Ovary (tissue), 3 donors: ENCODE data around the gene SCTR.

ENCODE experiments used
- EP300 ChIP-seq: sonication (generic); formaldehyde crosslinking; IDR thresholded peaks from one replicate; pipeline ENCODE4 v1.6.1; 2017; ENCODE audit warnings: antibody characterized with exemption
- TF ChIP-seq, protein P1 (sequence below), 3 donors: fragments of 450-650 bp in 2 of 3; fragments of 200-600 bp in 1 of 3; IDR thresholded peaks; one replicate each; pipeline versions ENCODE4 v1.5.1 to v1.8.0; 2016 to 2022; ENCODE audit warnings: antibody characterized with exemption in 3 of 3, mild to moderate bottlenecking in 1 of 3
- donor health status: DM: no; HTN: no; CAD: no.

DNA sequence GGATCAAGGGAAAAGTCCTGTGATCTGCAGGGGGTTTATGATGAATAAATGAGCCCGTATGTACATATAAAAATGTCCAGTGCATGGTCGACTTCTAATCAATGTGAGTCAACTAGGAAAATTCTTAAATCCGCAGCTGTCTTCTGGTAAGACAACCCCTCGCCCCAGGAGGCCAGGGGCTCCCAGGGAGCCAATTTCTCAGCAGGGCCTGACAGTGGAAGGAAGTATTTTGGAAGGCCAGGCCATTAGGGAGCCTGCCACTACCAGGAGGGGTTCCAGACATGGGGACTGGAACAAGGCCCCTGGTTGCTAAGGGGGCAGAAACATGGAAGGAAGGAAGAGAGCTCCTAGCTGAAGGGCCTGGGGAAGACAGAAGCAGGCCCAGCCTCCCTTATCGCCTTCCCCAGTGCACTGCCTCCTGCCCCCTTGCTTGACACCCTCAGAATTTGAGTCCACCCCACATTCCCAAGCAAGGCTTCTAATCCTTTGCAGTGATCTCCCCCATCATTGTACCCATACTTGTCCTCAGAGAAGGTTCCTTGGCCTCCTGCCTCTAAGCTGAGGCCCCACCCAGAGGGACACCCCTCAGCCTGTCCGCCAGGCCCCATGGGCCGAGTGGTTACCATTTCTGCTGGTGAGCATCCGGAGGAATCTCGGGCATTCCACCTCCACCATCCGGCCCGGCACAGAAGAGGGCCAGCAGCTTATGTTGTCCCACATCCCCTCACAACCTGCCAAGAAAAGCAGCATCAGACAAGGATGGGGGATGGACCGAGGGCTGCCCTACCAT is 45.9 kb downstream of the SCTR start:
- TF ChIP-seq, protein P1, sequence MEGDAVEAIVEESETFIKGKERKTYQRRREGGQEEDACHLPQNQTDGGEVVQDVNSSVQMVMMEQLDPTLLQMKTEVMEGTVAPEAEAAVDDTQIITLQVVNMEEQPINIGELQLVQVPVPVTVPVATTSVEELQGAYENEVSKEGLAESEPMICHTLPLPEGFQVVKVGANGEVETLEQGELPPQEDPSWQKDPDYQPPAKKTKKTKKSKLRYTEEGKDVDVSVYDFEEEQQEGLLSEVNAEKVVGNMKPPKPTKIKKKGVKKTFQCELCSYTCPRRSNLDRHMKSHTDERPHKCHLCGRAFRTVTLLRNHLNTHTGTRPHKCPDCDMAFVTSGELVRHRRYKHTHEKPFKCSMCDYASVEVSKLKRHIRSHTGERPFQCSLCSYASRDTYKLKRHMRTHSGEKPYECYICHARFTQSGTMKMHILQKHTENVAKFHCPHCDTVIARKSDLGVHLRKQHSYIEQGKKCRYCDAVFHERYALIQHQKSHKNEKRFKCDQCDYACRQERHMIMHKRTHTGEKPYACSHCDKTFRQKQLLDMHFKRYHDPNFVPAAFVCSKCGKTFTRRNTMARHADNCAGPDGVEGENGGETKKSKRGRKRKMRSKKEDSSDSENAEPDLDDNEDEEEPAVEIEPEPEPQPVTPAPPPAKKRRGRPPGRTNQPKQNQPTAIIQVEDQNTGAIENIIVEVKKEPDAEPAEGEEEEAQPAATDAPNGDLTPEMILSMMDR (IDR thresholded peaks at IDR 0.05) = no peak
- no peak for TF ChIP-seq EP300
